ENCODE data around the gene RASD1.
A peak's percentile ranks its signal among the peaks of the same experiment; 100 is the strongest.

The RASD1 gene

DNA sequence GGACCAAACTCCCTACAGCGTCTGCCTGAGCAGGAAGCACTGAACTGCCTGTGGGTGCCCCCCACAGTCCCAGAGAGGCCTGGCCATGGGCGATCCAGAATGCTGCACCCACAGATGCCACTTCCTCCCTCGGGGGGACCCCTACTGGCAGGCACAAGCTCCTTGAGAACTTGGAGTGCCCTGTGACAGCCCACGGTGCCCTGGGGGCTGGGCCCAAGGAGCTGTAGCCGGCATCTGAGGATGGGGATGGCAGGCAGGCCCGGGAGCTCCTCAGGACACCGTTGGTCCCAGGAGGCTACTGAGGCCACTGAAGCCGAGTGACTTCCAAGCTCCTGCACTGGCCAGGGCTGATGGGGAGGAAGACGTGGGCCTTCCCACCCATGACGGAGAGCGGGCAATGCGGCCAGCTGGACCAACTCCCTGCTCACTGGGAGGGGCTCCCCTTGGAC, 15.1 kb upstream of the RASD1 start:
- Histone ChIP-seq H4K91ac (ENCODE audit: low read depth, low read length, poor library complexity) (no peak overlapping the region), H3K4me1 (ENCODE audit: control insufficient read depth in 2 of 2, insufficient read depth in 1 of 2, low read depth in 1 of 2, low read length in 2 of 2) (peaks cover 3 to 12% of the 10 kb centered on the region in 2 donors), H3K23ac (ENCODE audit: low read depth, low read length, poor library complexity) (no peak overlapping the region), H3K4ac (ENCODE audit: low read length) (no peak overlapping the region), H3K4me3 (ENCODE audit: low read length in 2 of 2) (no peak overlapping the region), H3K27me3 (ENCODE audit: control insufficient read depth in 3 of 3, insufficient read depth in 3 of 3, low read depth in 1 of 3, low read length in 3 of 3) (no peaks in the 10 kb centered on the region), H3K14ac (ENCODE audit: low read length) (peak overlapping the region; percentile 85), H3K79me1 (ENCODE audit: low read depth, low read length) (peaks cover 5% of the 10 kb centered on the region), H4K8ac (ENCODE audit: low read depth, low read length) (peak overlapping the region; percentile 23), H3K9ac (ENCODE audit: low read depth, low read length, poor library complexity) (no peak overlapping the region), H2BK120ac (ENCODE audit: low read depth, low read length) (no peak overlapping the region), H2BK5ac (ENCODE audit: low read length) (no peak overlapping the region), H2AK5ac (ENCODE audit: low read depth, low read length) (no peak overlapping the region), H3K36me3 (replicated peaks in 1 of 2; ENCODE audit: control insufficient read depth in 2 of 2, insufficient read depth in 2 of 2, low read length in 2 of 2) (no peaks in the 10 kb centered on the region), H3K18ac (ENCODE audit: low read length) (peak overlapping the region; percentile 73), H2BK15ac (ENCODE audit: low read length) (no peak overlapping the region), H2AFZ (ENCODE audit: low read length) (no peak overlapping the region), H2BK12ac (ENCODE audit: low read length) (peak overlapping the region; percentile 16), H3K9me3 (replicated peaks in 1 of 2; ENCODE audit: control insufficient read depth in 2 of 2, insufficient read depth in 1 of 2, low read depth in 1 of 2, low read length in 2 of 2) (no peaks in the 10 kb centered on the region), H3K4me2 (ENCODE audit: insufficient read depth, low read length, poor library complexity, severe bottlenecking) (no peak overlapping the region), H3K27ac (replicated peaks; ENCODE audit: low read length) (no peak overlapping the region)
- WGBS, 2 donors (ENCODE audit: extremely low coverage in 2 of 2, insufficient read length in 2 of 2, insufficient replicate concordance in 1 of 2), result no CpG with 5 or more reads among the region's 12 CpGs
- DNase-seq (ENCODE audit: low spot score), result no peak

- Histone ChIP-seq H3K4ac (ENCODE audit: low read length) (no peak overlapping the region), H3K36me3 (replicated peaks in 1 of 2; ENCODE audit: control insufficient read depth in 2 of 2, insufficient read depth in 2 of 2, low read length in 2 of 2) (no peaks in the 10 kb centered on the region), H4K8ac (ENCODE audit: low read depth, low read length) (peak overlapping the region; percentile 23), H3K4me3 (ENCODE audit: low read length in 2 of 2) (peak overlapping the region in 1 of 2 donors; percentile 32), H3K27me3 (ENCODE audit: control insufficient read depth in 3 of 3, insufficient read depth in 3 of 3, low read depth in 1 of 3, low read length in 3 of 3) (no peaks in the 10 kb centered on the region), H2BK5ac (ENCODE audit: low read length) (peak overlapping the region; percentile 29), H2BK15ac (ENCODE audit: low read length) (no peak overlapping the region), H3K4me2 (ENCODE audit: insufficient read depth, low read length, poor library complexity, severe bottlenecking) (no peak overlapping the region), H3K27ac (replicated peaks; ENCODE audit: low read length) (no peak overlapping the region), H2BK120ac (ENCODE audit: low read depth, low read length) (no peak overlapping the region), H3K9me3 (replicated peaks in 1 of 2; ENCODE audit: control insufficient read depth in 2 of 2, insufficient read depth in 1 of 2, low read depth in 1 of 2, low read length in 2 of 2) (no peaks in the 10 kb centered on the region), H3K18ac (ENCODE audit: low read length) (peak overlapping the region; percentile 67), H3K14ac (ENCODE audit: low read length) (peak overlapping the region; percentile 85), H2AK5ac (ENCODE audit: low read depth, low read length) (peak overlapping the region; percentile 75), H2BK12ac (ENCODE audit: low read length) (peak overlapping the region; percentile 16), H3K23ac (ENCODE audit: low read depth, low read length, poor library complexity) (no peak overlapping the region), H3K4me1 (ENCODE audit: control insufficient read depth in 2 of 2, insufficient read depth in 1 of 2, low read depth in 1 of 2, low read length in 2 of 2) (peaks cover 3 to 12% of the 10 kb centered on the region in 2 donors), H2AFZ (ENCODE audit: low read length) (no peak overlapping the region), H3K9ac (ENCODE audit: low read depth, low read length, poor library complexity) (no peak overlapping the region), H3K79me1 (ENCODE audit: low read depth, low read length) (peaks cover 7% of the 10 kb centered on the region), H4K91ac (ENCODE audit: low read depth, low read length, poor library complexity) (no peak overlapping the region)
- no peak for DNase-seq (ENCODE audit: low spot score)
- WGBS, 2 donors (ENCODE audit: extremely low coverage in 2 of 2, insufficient read length in 2 of 2, insufficient replicate concordance in 1 of 2), result no CpG with 5 or more reads among the region's 20 CpGs
Observed at GRCh38 chr17:17510456-17511292, 14.5 kb upstream of the RASD1 start.

DNA sequence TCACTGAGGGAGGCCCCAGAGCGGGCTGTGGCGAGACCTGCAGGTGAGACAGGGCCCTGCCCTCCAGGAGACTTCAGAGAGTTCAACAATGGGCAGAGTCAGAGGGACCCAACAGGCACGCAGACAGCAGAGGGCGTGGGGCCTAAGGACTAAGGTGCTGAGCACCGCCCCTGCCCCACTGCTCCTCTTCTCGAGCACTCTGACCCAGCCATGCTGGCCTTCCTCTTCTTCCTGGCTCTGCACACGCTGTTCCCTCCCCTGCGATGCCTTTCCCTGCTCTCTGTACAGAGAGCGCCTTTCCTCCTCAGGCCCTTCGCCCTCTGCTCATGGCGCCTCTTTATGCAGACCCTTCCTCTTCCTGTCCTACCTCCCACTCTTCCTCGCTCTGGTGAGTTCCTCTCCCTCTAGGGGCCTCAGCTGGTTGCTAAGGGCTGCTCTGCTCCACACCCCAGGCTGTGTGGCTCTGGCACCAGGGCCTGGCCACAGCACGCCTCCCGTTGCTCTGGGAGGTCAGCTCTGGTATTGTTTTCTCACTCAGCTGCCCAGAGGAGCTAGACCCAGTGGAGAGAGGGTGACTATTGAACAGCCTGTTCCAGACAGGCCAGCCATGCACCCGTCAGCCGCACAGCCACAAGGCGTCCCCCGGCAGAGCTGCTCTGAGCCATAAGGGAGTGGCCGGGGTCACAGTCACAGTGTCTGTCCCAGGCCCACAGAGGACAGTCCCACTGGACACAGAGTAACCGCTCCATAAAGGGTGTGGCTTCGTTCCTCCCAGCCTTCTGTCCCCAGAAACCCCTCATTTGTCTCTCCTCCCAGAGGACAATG, 13.6 kb upstream of the RASD1 start:
- Histone ChIP-seq H3K9me3 (replicated peaks in 1 of 2; ENCODE audit: control insufficient read depth in 2 of 2, insufficient read depth in 1 of 2, low read depth in 1 of 2, low read length in 2 of 2) (no peaks in the 10 kb centered on the region), H2BK120ac (ENCODE audit: low read depth, low read length) (no peak overlapping the region), H2BK5ac (ENCODE audit: low read length) (peak overlapping the region; percentile 29), H3K4me3 (ENCODE audit: low read length in 2 of 2) (peak overlapping the region in 1 of 2 donors; percentile 32), H2AFZ (ENCODE audit: low read length) (no peak overlapping the region), H4K8ac (ENCODE audit: low read depth, low read length) (no peak overlapping the region), H2AK5ac (ENCODE audit: low read depth, low read length) (peak overlapping the region; percentile 75), H3K9ac (ENCODE audit: low read depth, low read length, poor library complexity) (no peak overlapping the region), H3K4me1 (ENCODE audit: control insufficient read depth in 2 of 2, insufficient read depth in 1 of 2, low read depth in 1 of 2, low read length in 2 of 2) (peaks cover 4 to 5% of the 10 kb centered on the region in 2 donors), H3K14ac (ENCODE audit: low read length) (peak overlapping the region; percentile 97), H3K36me3 (replicated peaks in 1 of 2; ENCODE audit: control insufficient read depth in 2 of 2, insufficient read depth in 2 of 2, low read length in 2 of 2) (no peaks in the 10 kb centered on the region), H2BK15ac (ENCODE audit: low read length) (peak overlapping the region; percentile 30), H4K91ac (ENCODE audit: low read depth, low read length, poor library complexity) (no peak overlapping the region), H3K27ac (replicated peaks; ENCODE audit: low read length) (no peak overlapping the region), H3K18ac (ENCODE audit: low read length) (peak overlapping the region; percentile 53), H3K23ac (ENCODE audit: low read depth, low read length, poor library complexity) (peak overlapping the region; percentile 34), H3K4me2 (ENCODE audit: insufficient read depth, low read length, poor library complexity, severe bottlenecking) (no peak overlapping the region), H3K79me1 (ENCODE audit: low read depth, low read length) (peaks cover 7% of the 10 kb centered on the region), H3K4ac (ENCODE audit: low read length) (peak overlapping the region; percentile 46), H3K27me3 (ENCODE audit: control insufficient read depth in 3 of 3, insufficient read depth in 3 of 3, low read depth in 1 of 3, low read length in 3 of 3) (no peaks in the 10 kb centered on the region), H2BK12ac (ENCODE audit: low read length) (peak overlapping the region; percentile 30)
- WGBS, 2 donors (ENCODE audit: extremely low coverage in 2 of 2, insufficient read length in 2 of 2, insufficient replicate concordance in 1 of 2), result no CpG with 5 or more reads among the region's 21 CpGs
- DNase-seq (ENCODE audit: low spot score), result no peak
